Heart right ventricle (tissue), 16 donors: ENCODE measurements around the gene LPP. TPM values are rescaled to one million over a fixed set of nuclear protein-coding genes. Genes with fewer than 3 reads are reported as not detected.
A peak's percentile ranks its signal among the peaks of the same experiment; 100 is the strongest.

Source experiments
- ATAC-seq, 8 donors: fragments of 200-7000 bp; cut with Tn5 transposase; one replicate each; pipeline ENCODE4 v1.9.1; 2020; ENCODE audit warnings: mild to moderate bottlenecking in 8 of 8, moderate library complexity in 8 of 8, moderate number of reproducible peaks in 1 of 8
- DNase-seq, 2 donors: peaks; one replicate each; pipeline ENCODE4 v3.0.0-alpha.2; 2020
- H3K27ac ChIP-seq, 10 donors: fragments of 200-600 bp; sonication (generic) in 2 of 10; one replicate each; pipeline versions ENCODE4 v1.5.0 to v1.8.0; 2020 to 2022; ENCODE audit warnings: mild to moderate bottlenecking in 3 of 10
- H3K27me3 ChIP-seq, 7 donors: fragments of 200-600 bp; one replicate each; pipeline ENCODE4 v1.8.0; 2021 to 2022; ENCODE audit warnings: mild to moderate bottlenecking in 2 of 7
- H3K36me3 ChIP-seq, 9 donors: fragments of 200-600 bp; sonication (generic) in 1 of 9; one replicate each; pipeline versions ENCODE4 v1.5.0 to v1.8.0; 2020 to 2022; ENCODE audit warnings: mild to moderate bottlenecking in 2 of 9
- H3K4me1 ChIP-seq, 9 donors: fragments of 200-600 bp; sonication (generic) in 1 of 9; one replicate each; pipeline versions ENCODE4 v1.5.0 to v1.8.0; 2020 to 2022; ENCODE audit warnings: mild to moderate bottlenecking in 4 of 9
- H3K4me3 ChIP-seq, 10 donors: fragments of 200-600 bp; sonication (generic) in 2 of 10; one replicate each; pipeline versions ENCODE4 v1.5.0 to v1.8.0; 2020 to 2022; ENCODE audit warnings: mild to moderate bottlenecking in 7 of 10, moderate library complexity in 2 of 10
- H3K9me3 ChIP-seq, 11 donors: fragments of 200-600 bp in 10 of 11; sonication (generic) in 2 of 11; one replicate each; pipeline versions ENCODE4 v1.5.0 to v1.8.0; 2013 to 2022; ENCODE audit warnings: mild to moderate bottlenecking in 2 of 11, control low read depth in 1 of 11, moderate library complexity in 1 of 11
- WGBS, 2 donors: extraction: QIAGEN DNeasy Blood & Tissue Kit; methylation state at CpG; one replicate each; pipeline ENCODE4 v1.1.7; 2013; ENCODE audit warnings: inconsistent platforms in 1 of 2; 5-methylcytosine and 5-hydroxymethylcytosine counted together
- intact Hi-C, 10 donors: fragments of 100-400 bp; cut with DNase I; formaldehyde crosslinking; loops; one replicate each; pipeline versions ENCODE4 v1.11.1 to v1.14.2; 2022
- polyA plus RNA-seq, 2 donors: library from polyadenylated mRNA; stranded (reverse); fragments of 200-250 nt; gene quantifications; one replicate each; pipeline ENCODE4 v1.2.3, GENCODE V29; 2013
- total RNA-seq, 10 donors: library from RNA; stranded (reverse); fragmentation: NEBNext Ultra II Directional in 3 of 10; extraction: Animal tissue kit (Norgen Biotek cat#: 25700) in 3 of 10; gene quantifications; one replicate each; pipeline versions ENCODE4 v1.2.1 to v1.2.4, GENCODE V29; 2021 to 2023
- TF ChIP-seq, protein P1 (sequence below), 9 donors: fragments of 200-600 bp; sonication (generic) in 2 of 9; IDR thresholded peaks; one replicate each; pipeline versions ENCODE4 v1.5.0 to v1.8.0; 2021 to 2022; ENCODE audit warnings: antibody characterized with exemption in 9 of 9, mild to moderate bottlenecking in 5 of 9, moderate library complexity in 1 of 9
- donor health status: Arrhythmogenic right ventricular cardiomyopathy.
- donor health status: ischemic (EF 13 %, LVEDD 7.1; RV severe dilation, severe dysfunction).
- donor health status: healthy with polysubstance abuse.
- donor health status: DM: no; HTN: yes; CAD: no.
- donor health status: DM: no; HTN: no; CAD: no.
- donor health status: ischemic (EF 25% LVEDD 6.9; RV normal size, moderate dysfunction).
- donor health status: ischemic (EF 25% LVEDD 5.7; RV mildly dilated, moderate dysfunction).
- donor health status: healthy.
- donor health status: DM: yes; HTN: yes; CAD: no.
- donor health status: Ischemic cardiomyopathy.
- donor health status: ischemic (EF 35%, LVEDD 5.7; RV mildly dilated, moderate dysfunction).
- donor health status: nonischemic (EF 11% LVEDD 7.7; RV severe dilation, severe dysfunction).
- donor health status: DM: yes; HTN: yes; CAD: no.
- donor health status: PGD.
- donor health status: ischemic (EF 29% LVEDD 5.4; RV normal size, mild dysfunction).
- donor health status: nonischemic (EF 23%, LVEDD 6.1; RV moderate dilation, normal function).

The LPP gene
- total and polyA plus RNA-seq, 12 donors: 8.5 to 188 (median 140) TPM

DNA sequence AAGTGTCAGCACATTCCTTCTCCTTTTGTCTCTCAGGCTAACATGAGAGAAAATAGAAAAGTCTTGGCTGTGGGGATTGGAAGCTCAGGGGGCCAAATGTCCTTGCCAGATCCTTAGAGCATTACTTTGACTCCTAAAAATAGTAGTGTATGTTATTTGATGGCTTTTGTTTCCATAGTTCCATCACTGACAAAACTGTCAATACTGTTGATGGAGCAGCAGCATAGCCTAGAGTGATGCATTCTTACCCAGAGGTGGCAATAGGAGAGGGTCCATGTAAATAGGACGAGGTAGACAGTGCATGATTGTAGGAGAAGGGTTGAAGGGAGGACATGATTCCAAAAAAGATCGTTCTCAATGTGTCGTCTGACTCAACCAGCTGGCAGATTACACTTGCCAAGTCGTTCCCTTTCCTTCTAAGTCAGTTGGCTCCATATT, 735.1 kb downstream of the LPP start:
- H3K4me3 ChIP-seq: no peak overlapping the region
- peaks cover 0 to 34% (median 27%) of the 10 kb centered on the region in 9 donors for H3K4me1 ChIP-seq
- peak overlapping the region in 8 of 10 donors; percentile 3 to 70 (median 55) for H3K27ac ChIP-seq
- peaks cover 0 to 13% (median 0%) of the 10 kb centered on the region in 9 donors for H3K36me3 ChIP-seq
- TF ChIP-seq, protein P1, sequence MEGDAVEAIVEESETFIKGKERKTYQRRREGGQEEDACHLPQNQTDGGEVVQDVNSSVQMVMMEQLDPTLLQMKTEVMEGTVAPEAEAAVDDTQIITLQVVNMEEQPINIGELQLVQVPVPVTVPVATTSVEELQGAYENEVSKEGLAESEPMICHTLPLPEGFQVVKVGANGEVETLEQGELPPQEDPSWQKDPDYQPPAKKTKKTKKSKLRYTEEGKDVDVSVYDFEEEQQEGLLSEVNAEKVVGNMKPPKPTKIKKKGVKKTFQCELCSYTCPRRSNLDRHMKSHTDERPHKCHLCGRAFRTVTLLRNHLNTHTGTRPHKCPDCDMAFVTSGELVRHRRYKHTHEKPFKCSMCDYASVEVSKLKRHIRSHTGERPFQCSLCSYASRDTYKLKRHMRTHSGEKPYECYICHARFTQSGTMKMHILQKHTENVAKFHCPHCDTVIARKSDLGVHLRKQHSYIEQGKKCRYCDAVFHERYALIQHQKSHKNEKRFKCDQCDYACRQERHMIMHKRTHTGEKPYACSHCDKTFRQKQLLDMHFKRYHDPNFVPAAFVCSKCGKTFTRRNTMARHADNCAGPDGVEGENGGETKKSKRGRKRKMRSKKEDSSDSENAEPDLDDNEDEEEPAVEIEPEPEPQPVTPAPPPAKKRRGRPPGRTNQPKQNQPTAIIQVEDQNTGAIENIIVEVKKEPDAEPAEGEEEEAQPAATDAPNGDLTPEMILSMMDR (IDR thresholded peaks at IDR 0.05): no peak
- peak; percentile 70 to 92 (median 86) for ATAC-seq
- no peaks in the 10 kb centered on the region for H3K9me3 ChIP-seq
- DNase-seq: peak in 1 of 2 donors; percentile 12
- intact Hi-C loops: loop anchor here in 2 of 10 donors (5.0 kb wide), 1 partner anchor 58 kb away; no protein-coding TSS in a partner anchor
- no peaks in the 10 kb centered on the region for H3K27me3 ChIP-seq
- WGBS, 2 donors: 28 to 57% methylated on average over 4 of the region's 4 CpGs

DNA sequence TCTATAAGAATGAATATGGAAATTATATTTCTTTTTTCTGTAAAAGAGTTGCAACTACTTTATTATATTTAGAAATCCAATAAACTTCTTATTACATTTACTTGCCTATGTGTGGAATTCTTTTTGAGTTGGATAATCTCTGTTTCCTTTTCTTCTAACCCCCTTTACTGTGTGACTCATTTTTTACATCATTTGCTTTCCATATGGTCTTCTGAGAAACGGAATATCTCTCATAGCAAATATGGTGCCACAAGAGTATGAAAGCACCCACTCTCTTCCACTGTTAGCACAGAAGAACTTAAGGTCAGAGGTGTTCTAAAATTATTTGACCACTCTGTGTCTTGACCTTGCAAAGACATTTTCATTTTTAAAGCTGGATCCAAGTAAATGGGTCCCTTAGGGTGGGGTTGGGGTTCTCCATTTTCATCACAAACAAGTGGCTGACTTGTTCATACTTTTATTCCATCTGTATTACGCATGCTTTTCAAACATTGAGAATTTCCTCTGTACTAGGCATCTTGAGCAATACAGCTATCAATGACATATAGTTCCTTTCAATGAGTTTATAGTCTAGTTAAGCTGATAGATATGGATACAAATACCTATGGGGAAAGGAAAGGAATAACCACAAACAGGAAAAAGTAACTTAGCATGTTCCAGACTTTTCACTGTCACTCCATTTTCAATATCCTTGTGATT, 736.8 kb downstream of the LPP start:
- Histone ChIP-seq H3K4me1 (peaks cover 0 to 29% (median 24%) of the 10 kb centered on the region in 9 donors), H3K9me3 (no peaks in the 10 kb centered on the region), H3K27me3 (no peaks in the 10 kb centered on the region), H3K27ac (no peak overlapping the region), H3K4me3 (no peak overlapping the region), H3K36me3 (peaks cover 0 to 13% (median 0%) of the 10 kb centered on the region in 9 donors)
- 92% methylated on average over 2 of the region's 2 CpGs for WGBS, 2 donors
- DNase-seq (no peak), ATAC-seq (no peak)
- intact Hi-C loops: no loop called here
- TF ChIP-seq, protein P1 (IDR thresholded peaks at IDR 0.05): no peak

DNA sequence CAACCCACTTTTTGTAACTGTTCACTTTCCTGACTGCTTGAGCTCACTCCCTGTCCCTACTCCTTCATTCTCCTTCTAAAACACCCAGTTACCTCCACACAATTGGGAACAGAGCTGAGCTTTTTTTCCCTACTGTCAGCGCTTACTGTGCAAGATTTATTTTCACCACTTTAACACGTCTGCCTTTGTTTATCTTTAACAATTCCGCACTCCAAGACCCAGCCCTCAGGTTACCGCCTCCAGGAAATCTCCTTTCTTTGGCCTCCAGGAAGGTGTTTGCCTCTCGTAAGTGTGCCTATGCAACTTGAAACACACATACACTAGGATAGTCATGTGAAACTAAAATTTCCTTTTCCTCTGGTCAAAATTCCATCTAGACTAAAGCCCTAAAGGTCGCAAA, 745.9 kb downstream of the LPP start:
- Histone ChIP-seq H3K36me3 (no peaks in the 10 kb centered on the region), H3K27me3 (peaks cover 0 to 29% (median 0%) of the 10 kb centered on the region in 7 donors), H3K4me1 (peaks cover 5 to 29% (median 17%) of the 10 kb centered on the region in 9 donors), H3K27ac (peak overlapping the region in 1 of 10 donors; percentile 87), H3K9me3 (no peaks in the 10 kb centered on the region), H3K4me3 (no peak overlapping the region)
- WGBS, 2 donors: 85 to 86% methylated on average over 6 of the region's 6 CpGs
- ATAC-seq: no peak
- TF ChIP-seq, protein P1 (IDR thresholded peaks at IDR 0.05): no peak
- intact Hi-C loops: loop anchor here in 1 of 10 donors (5.0 kb wide), 1 partner anchor 37 kb away; no protein-coding TSS in a partner anchor
- DNase-seq: no peak

DNA sequence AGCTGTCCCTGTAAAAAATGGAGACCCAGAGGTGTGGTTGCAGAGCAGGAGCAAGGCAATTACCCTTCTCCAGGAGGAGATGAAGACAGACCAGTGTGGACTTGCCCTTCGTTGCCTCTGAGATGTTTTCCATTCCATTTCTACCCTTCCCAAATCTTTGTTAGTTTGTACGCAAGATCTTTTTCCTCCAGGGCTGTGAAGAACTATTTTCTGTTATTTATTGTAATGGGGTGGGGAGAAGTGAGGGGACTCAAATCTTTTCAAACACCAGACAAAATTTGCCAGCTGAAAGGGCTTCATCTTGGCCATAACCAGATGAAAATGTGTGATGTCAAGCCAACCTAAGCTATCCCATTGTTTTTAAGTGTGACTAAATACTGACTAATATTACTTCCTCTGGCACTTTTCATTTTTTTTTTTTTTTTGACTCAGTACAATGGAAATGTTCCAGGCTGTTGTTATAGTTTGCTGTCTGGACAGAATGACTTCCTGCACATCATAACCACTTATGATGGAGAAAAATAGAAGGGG, 746.5 kb downstream of the LPP start:
- no peak overlapping the region for H3K4me3 ChIP-seq
- peaks cover 5 to 35% (median 17%) of the 10 kb centered on the region in 9 donors for H3K4me1 ChIP-seq
- H3K27me3 ChIP-seq: peaks cover 0 to 34% (median 0%) of the 10 kb centered on the region in 7 donors
- H3K9me3 ChIP-seq: no peaks in the 10 kb centered on the region
- H3K36me3 ChIP-seq: no peaks in the 10 kb centered on the region
- intact Hi-C loops: no loop called here
- peak; percentile 60 to 89 (median 82) for ATAC-seq
- WGBS, 2 donors: 63 to 84% methylated on average over 2 of the region's 2 CpGs
- peak overlapping the region in 1 of 10 donors; percentile 87 for H3K27ac ChIP-seq
- TF ChIP-seq, protein P1 (IDR thresholded peaks at IDR 0.05): no peak
- no peak for DNase-seq
